GM12878 (cell line): Measurements from ENCODE around the gene TEAD4.

ENCODE experiments used
- JUNB ChIP-seq: IDR thresholded peaks from 2 replicates; pipeline ENCODE4 v1.6.1; 2016; ENCODE audit warnings: antibody characterized with exemption, mild to moderate bottlenecking
- POLR2AphosphoS5 ChIP-seq: IDR thresholded peaks from 2 replicates; pipeline ENCODE4 v1.6.1; 2011; ENCODE audit warnings: mild to moderate bottlenecking, low read length, inconsistent platforms
- RBBP5 ChIP-seq: fragments of 200-600 bp; sonication (generic); conservative IDR thresholded peaks from 2 replicates; pipeline ENCODE4 v1.6.1; 2016
- SMAD1 ChIP-seq: fragments of 450-650 bp; IDR thresholded peaks from 2 replicates; pipeline ENCODE4 v1.6.1; 2018; ENCODE audit warnings: mild to moderate bottlenecking, low read depth; ENCODE audit not compliant: partially characterized antibody
- TF ChIP-seq, protein P1 (sequence below), 3 experiments: IDR thresholded peaks in 2 of 3; conservative IDR thresholded peaks in 1 of 3; 2 replicates each; pipeline ENCODE4 v1.5.1; 2011; ENCODE audit warnings: low read depth in 3 of 3, low read length in 3 of 3, mild to moderate bottlenecking in 3 of 3, control low read depth in 2 of 3, moderate library complexity in 2 of 3, inconsistent platforms in 1 of 3, mixed read lengths in 1 of 3; ENCODE audit not compliant: control insufficient read depth in 2 of 3, insufficient read depth in 1 of 3; ENCODE audit errors: extremely low read depth in 1 of 3

DNA sequence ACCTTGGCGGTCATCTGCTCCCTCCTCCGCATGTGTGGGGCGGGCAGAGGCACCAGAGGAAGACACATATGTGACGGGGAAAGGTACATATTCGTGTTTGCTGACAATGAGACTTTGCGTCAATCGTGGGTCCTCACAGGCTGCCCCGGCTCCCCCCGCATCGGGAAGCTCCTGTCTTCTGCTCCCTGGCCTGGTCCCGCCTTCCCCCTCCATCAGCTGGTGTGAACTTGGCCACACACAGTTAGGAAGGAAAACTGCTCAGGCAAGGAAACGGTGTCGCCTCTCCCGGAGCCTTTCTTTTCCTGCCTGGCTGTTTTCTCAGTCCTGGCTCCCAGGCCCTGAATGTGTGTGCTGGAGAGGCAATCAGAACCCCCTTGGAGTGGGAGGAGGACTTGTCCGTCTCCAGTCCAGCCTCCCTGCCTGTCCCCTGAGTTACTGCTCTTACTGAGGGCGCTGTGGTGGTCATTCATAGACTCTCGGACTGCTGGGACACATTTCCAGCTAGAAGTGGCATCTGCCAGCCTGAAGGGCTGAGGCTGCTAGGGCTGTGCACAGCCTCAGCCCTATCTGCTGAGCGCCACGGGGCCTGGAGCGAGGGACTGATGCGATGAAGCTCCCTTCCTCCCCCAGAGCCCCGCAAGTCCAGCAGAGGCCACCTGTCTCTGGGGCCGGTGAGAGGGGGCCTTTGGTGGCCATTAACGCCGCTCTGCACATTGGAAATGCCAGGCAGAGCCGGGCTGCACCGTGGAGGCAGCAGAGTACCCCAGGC lies 73.8 kb downstream of the TEAD4 start:
- TF ChIP-seq POLR2AphosphoS5 (no peak), SMAD1 (no peak), RBBP5 (no peak), JUNB (no peak)
- TF ChIP-seq, protein P1, sequence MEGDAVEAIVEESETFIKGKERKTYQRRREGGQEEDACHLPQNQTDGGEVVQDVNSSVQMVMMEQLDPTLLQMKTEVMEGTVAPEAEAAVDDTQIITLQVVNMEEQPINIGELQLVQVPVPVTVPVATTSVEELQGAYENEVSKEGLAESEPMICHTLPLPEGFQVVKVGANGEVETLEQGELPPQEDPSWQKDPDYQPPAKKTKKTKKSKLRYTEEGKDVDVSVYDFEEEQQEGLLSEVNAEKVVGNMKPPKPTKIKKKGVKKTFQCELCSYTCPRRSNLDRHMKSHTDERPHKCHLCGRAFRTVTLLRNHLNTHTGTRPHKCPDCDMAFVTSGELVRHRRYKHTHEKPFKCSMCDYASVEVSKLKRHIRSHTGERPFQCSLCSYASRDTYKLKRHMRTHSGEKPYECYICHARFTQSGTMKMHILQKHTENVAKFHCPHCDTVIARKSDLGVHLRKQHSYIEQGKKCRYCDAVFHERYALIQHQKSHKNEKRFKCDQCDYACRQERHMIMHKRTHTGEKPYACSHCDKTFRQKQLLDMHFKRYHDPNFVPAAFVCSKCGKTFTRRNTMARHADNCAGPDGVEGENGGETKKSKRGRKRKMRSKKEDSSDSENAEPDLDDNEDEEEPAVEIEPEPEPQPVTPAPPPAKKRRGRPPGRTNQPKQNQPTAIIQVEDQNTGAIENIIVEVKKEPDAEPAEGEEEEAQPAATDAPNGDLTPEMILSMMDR (IDR thresholded peaks at IDR 0.05 in 2 of 3, conservative IDR thresholded peaks at IDR 0.05 in 1 of 3; ENCODE audit: control insufficient read depth in 2 of 3, extremely low read depth in 1 of 3, insufficient read depth in 1 of 3, low read depth in 3 of 3, low read length in 3 of 3): no peak
